Neuronal stem cell (in vitro differentiated cells): ENCODE measurements around the gene SFTA2.

Experiments used
- DNase-seq: peaks from one replicate; pipeline ENCODE4 v3.0.0-alpha.2; 2013; ENCODE audit warnings: low spot score
- H2AFZ ChIP-seq: one replicate; pipeline ENCODE4 v1.6.1; 2013; ENCODE audit warnings: mild to moderate bottlenecking, low read length, inconsistent platforms
- H2AK5ac ChIP-seq: 2 replicates; pipeline ENCODE4 v1.6.1; 2013; ENCODE audit warnings: low read depth, mild to moderate bottlenecking, inconsistent platforms, low read length, moderate library complexity, mixed read lengths
- H2BK120ac ChIP-seq: 2 replicates; pipeline ENCODE4 v1.6.1; 2013; ENCODE audit warnings: low read depth, mild to moderate bottlenecking, inconsistent platforms, low read length, moderate library complexity, mixed read lengths
- H2BK12ac ChIP-seq: one replicate; pipeline ENCODE4 v1.6.1; 2013; ENCODE audit warnings: low read length, inconsistent platforms
- H2BK15ac ChIP-seq: 2 replicates; pipeline ENCODE4 v1.6.1; 2013; ENCODE audit warnings: mild to moderate bottlenecking, low read length, inconsistent platforms, mixed read lengths
- H2BK5ac ChIP-seq: one replicate; pipeline ENCODE4 v1.6.1; 2013; ENCODE audit warnings: inconsistent platforms, mild to moderate bottlenecking, low read length, moderate library complexity
- H3K14ac ChIP-seq: one replicate; pipeline ENCODE4 v1.6.1; 2013; ENCODE audit warnings: low read length, inconsistent platforms
- H3K18ac ChIP-seq: 2 replicates; pipeline ENCODE4 v1.6.1; 2013; ENCODE audit warnings: low read length, inconsistent platforms
- H3K23ac ChIP-seq: 2 replicates; pipeline ENCODE4 v1.6.1; 2013; ENCODE audit warnings: low read depth, mild to moderate bottlenecking, mixed read lengths, low read length, inconsistent platforms; ENCODE audit not compliant: poor library complexity
- H3K27ac ChIP-seq: replicated peaks from 3 replicates; pipeline ENCODE4 v1.5.1; 2013; ENCODE audit warnings: low read length, inconsistent platforms
- H3K27me3 ChIP-seq, 3 experiments: 2 replicates each; pipeline ENCODE4 v1.6.1; 2013; ENCODE audit warnings: low read length in 3 of 3, mild to moderate bottlenecking in 2 of 3, inconsistent platforms in 1 of 3, low read depth in 1 of 3, mixed read lengths in 1 of 3, moderate library complexity in 1 of 3; ENCODE audit not compliant: control insufficient read depth in 3 of 3, insufficient read depth in 3 of 3
- H3K36me3 ChIP-seq, 2 donors: replicated peaks in 1 of 2; 2 replicates each; pipeline ENCODE4 v1.6.1; 2013; ENCODE audit warnings: low read length in 2 of 2; ENCODE audit not compliant: control insufficient read depth in 2 of 2, insufficient read depth in 2 of 2
- H3K4ac ChIP-seq: 2 replicates; pipeline ENCODE4 v1.6.1; 2013; ENCODE audit warnings: inconsistent platforms, mild to moderate bottlenecking, low read length, moderate library complexity
- H3K4me1 ChIP-seq, 2 donors: 1 replicate in 1 of 2; 2 replicates in 1 of 2; pipeline ENCODE4 v1.6.1; 2013; ENCODE audit warnings: low read length in 2 of 2, low read depth in 1 of 2; ENCODE audit not compliant: control insufficient read depth in 2 of 2, insufficient read depth in 1 of 2
- H3K4me2 ChIP-seq: one replicate; pipeline ENCODE4 v1.6.1; 2013; ENCODE audit warnings: mild to moderate bottlenecking, low read length, inconsistent platforms; ENCODE audit not compliant: insufficient read depth, poor library complexity, severe bottlenecking
- H3K4me3 ChIP-seq, 2 donors: 2 replicates each; pipeline ENCODE4 v1.5.1; 2013; ENCODE audit warnings: low read length in 2 of 2, mild to moderate bottlenecking in 2 of 2, inconsistent platforms in 1 of 2, moderate library complexity in 1 of 2
- H3K79me1 ChIP-seq: one replicate; pipeline ENCODE4 v1.6.1; 2013; ENCODE audit warnings: low read depth, mild to moderate bottlenecking, inconsistent platforms, low read length, moderate library complexity
- H3K9ac ChIP-seq: one replicate; pipeline ENCODE4 v1.6.1; 2013; ENCODE audit warnings: mild to moderate bottlenecking, low read depth, low read length, inconsistent platforms; ENCODE audit not compliant: poor library complexity
- H3K9me3 ChIP-seq, 2 donors: replicated peaks in 1 of 2; 2 replicates each; pipeline versions ENCODE3 to v1.6.1; 2013; ENCODE audit warnings: low read length in 2 of 2, mild to moderate bottlenecking in 2 of 2, inconsistent platforms in 1 of 2, low read depth in 1 of 2, mixed read lengths in 1 of 2, moderate library complexity in 1 of 2; ENCODE audit not compliant: control insufficient read depth in 2 of 2, insufficient read depth in 1 of 2
- H4K8ac ChIP-seq: one replicate; pipeline ENCODE4 v1.6.1; 2013; ENCODE audit warnings: low read depth, mild to moderate bottlenecking, inconsistent platforms, low read length, moderate library complexity
- H4K91ac ChIP-seq: one replicate; pipeline ENCODE4 v1.6.1; 2013; ENCODE audit warnings: low read length, low read depth, mild to moderate bottlenecking, inconsistent platforms; ENCODE audit not compliant: poor library complexity
- WGBS, 2 donors: extraction: QIAGEN DNeasy Blood & Tissue Kit; methylation state at CpG; one replicate each; pipeline ENCODE4 v1.1.7; 2013; ENCODE audit warnings: missing lambda C conversion rate in 2 of 2, mixed read lengths in 1 of 2; ENCODE audit not compliant: insufficient read length in 2 of 2, insufficient replicate concordance in 1 of 2; ENCODE audit errors: extremely low coverage in 2 of 2; 5-methylcytosine and 5-hydroxymethylcytosine counted together

The SFTA2 gene

GRCh38 chr6:30918670-30919069, 13.3 kb downstream of the SFTA2 start:
- WGBS, 2 donors: no CpG with 5 or more reads among the region's 8 CpGs
- Histone ChIP-seq H2BK120ac (no peak overlapping the region), H3K36me3 (peaks cover 40 to 75% of the 10 kb centered on the region in 2 donors), H3K4ac (no peak overlapping the region), H2AK5ac (no peak overlapping the region), H4K91ac (no peak overlapping the region), H3K79me1 (no peaks in the 10 kb centered on the region), H2BK15ac (no peak overlapping the region), H2BK12ac (no peak overlapping the region), H4K8ac (no peak overlapping the region), H3K9me3 (no peaks in the 10 kb centered on the region), H3K18ac (no peak overlapping the region), H2AFZ (no peak overlapping the region), H3K14ac (no peak overlapping the region), H3K27me3 (no peaks in the 10 kb centered on the region), H3K4me2 (no peak overlapping the region), H3K9ac (no peak overlapping the region), H3K27ac (no peak overlapping the region), H3K23ac (no peak overlapping the region), H3K4me3 (no peak overlapping the region), H3K4me1 (peaks cover 5 to 12% of the 10 kb centered on the region in 2 donors), H2BK5ac (no peak overlapping the region)
- no peak for DNase-seq

DNA sequence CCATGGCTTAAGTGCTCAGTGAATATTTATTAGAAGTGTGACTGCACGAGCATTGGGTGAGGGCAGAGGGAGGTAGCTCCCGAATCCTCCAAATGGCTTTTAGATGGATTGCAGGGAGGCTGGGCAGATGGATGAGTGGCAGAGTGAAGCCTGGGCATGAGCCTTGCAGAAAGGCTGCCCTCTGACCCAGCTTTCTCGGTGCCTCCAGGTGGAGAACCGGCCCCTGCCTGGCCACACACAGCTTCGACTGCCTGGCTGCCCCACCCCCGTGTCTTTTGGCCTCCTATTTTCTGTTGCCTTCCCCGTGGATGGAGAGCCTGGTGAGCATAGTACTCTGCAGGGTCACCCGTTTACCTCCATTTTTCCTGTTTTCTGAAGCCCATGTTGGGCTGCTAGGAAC, 14.5 kb downstream of the SFTA2 start:
- Histone ChIP-seq H3K4me2 (no peak overlapping the region), H3K18ac (no peak overlapping the region), H2BK120ac (no peak overlapping the region), H4K8ac (no peak overlapping the region), H2BK12ac (no peak overlapping the region), H2BK15ac (no peak overlapping the region), H3K4me3 (no peak overlapping the region), H3K23ac (no peak overlapping the region), H3K4me1 (peaks cover 5 to 13% of the 10 kb centered on the region in 2 donors), H3K14ac (no peak overlapping the region), H3K9me3 (no peaks in the 10 kb centered on the region), H3K36me3 (peaks cover 38 to 73% of the 10 kb centered on the region in 2 donors), H4K91ac (no peak overlapping the region), H2AK5ac (no peak overlapping the region), H3K27me3 (no peaks in the 10 kb centered on the region), H3K79me1 (no peaks in the 10 kb centered on the region), H3K4ac (no peak overlapping the region), H2AFZ (no peak overlapping the region), H2BK5ac (peak overlapping the region; percentile 76), H3K27ac (no peak overlapping the region), H3K9ac (no peak overlapping the region)
- DNase-seq: no peak
- WGBS, 2 donors: no CpG with 5 or more reads among the region's 8 CpGs

GRCh38 chr6:30917041-30917440, 14.9 kb downstream of the SFTA2 start:
- peaks cover 5 to 13% of the 10 kb centered on the region in 2 donors for H3K4me1 ChIP-seq
- H3K4me3 ChIP-seq: no peak overlapping the region
- H2BK12ac ChIP-seq: no peak overlapping the region
- H4K91ac ChIP-seq: no peak overlapping the region
- DNase-seq: no peak
- peak overlapping the region; percentile 34 for H3K9ac ChIP-seq
- no peaks in the 10 kb centered on the region for H3K27me3 ChIP-seq
- H3K4ac ChIP-seq: no peak overlapping the region
- H3K79me1 ChIP-seq: no peaks in the 10 kb centered on the region
- H3K36me3 ChIP-seq: peaks cover 36 to 73% of the 10 kb centered on the region in 2 donors
- H2AFZ ChIP-seq: no peak overlapping the region
- H3K18ac ChIP-seq: no peak overlapping the region
- H2BK15ac ChIP-seq: no peak overlapping the region
- H2BK5ac ChIP-seq: peak overlapping the region; percentile 76
- no peaks in the 10 kb centered on the region for H3K9me3 ChIP-seq
- H2AK5ac ChIP-seq: no peak overlapping the region
- H2BK120ac ChIP-seq: no peak overlapping the region
- no CpG with 5 or more reads among the region's 7 CpGs for WGBS, 2 donors
- H3K27ac ChIP-seq: no peak overlapping the region
- peak overlapping the region; percentile 44 for H3K23ac ChIP-seq
- no peak overlapping the region for H4K8ac ChIP-seq
- peak overlapping the region; percentile 39 for H3K14ac ChIP-seq
- no peak overlapping the region for H3K4me2 ChIP-seq

GRCh38 chr6:30915591-30915946, 16.4 kb downstream of the SFTA2 start:
- H2AK5ac ChIP-seq: no peak overlapping the region
- H3K23ac ChIP-seq: no peak overlapping the region
- no peak overlapping the region for H3K27ac ChIP-seq
- peaks cover 5 to 13% of the 10 kb centered on the region in 2 donors for H3K4me1 ChIP-seq
- no peak overlapping the region for H3K4me2 ChIP-seq
- peak overlapping the region; percentile 25 for H2AFZ ChIP-seq
- H3K4me3 ChIP-seq: no peak overlapping the region
- H4K91ac ChIP-seq: no peak overlapping the region
- H3K9ac ChIP-seq: no peak overlapping the region
- H3K79me1 ChIP-seq: no peaks in the 10 kb centered on the region
- H3K18ac ChIP-seq: no peak overlapping the region
- DNase-seq: peak; percentile 67
- H3K36me3 ChIP-seq: peaks cover 39 to 73% of the 10 kb centered on the region in 2 donors
- H4K8ac ChIP-seq: no peak overlapping the region
- H2BK5ac ChIP-seq: no peak overlapping the region
- WGBS, 2 donors: no CpG with 5 or more reads among the region's 5 CpGs
- H3K9me3 ChIP-seq: no peaks in the 10 kb centered on the region
- no peak overlapping the region for H2BK120ac ChIP-seq
- H3K4ac ChIP-seq: no peak overlapping the region
- H3K27me3 ChIP-seq: no peaks in the 10 kb centered on the region
- H3K14ac ChIP-seq: no peak overlapping the region
- no peak overlapping the region for H2BK12ac ChIP-seq
- H2BK15ac ChIP-seq: no peak overlapping the region
